ENCODE measurements around the gene CDT1.
A peak's percentile ranks its signal among the peaks of the same experiment; 100 is the strongest.

CDT1 gene

GRCh38 chr16:88803264-88803987 is at the start of gene CDT1:
Gene CDT1, plus strand, starts transcription at chr16:88803789. Its CDS starts 43 bp downstream, at chr16:88803832.
- Histone ChIP-seq H3K27me3 (ENCODE audit: control insufficient read depth in 1 of 2, insufficient read depth in 2 of 2, low read length in 2 of 2) (peaks cover 2 to 8% of the 10 kb centered on the region in 2 donors), H3K27ac (ENCODE audit: low read length) (no peak within 1 kb of the TSS), H3K4me3 (ENCODE audit: low read length in 2 of 2) (peak within 1 kb of the TSS; percentile 60 to 75), H3K9ac (ENCODE audit: low read length in 2 of 2) (peak within 1 kb of the TSS; percentile 45 to 51), H3K36me3 (ENCODE audit: control insufficient read depth in 2 of 2, insufficient read depth in 2 of 2, low read length in 2 of 2) (no peaks in the 10 kb centered on the region), H3K4me1 (ENCODE audit: control insufficient read depth, insufficient read depth, low read length) (peaks cover 8% of the 10 kb centered on the region), H3K9me3 (ENCODE audit: control insufficient read depth in 2 of 2, low read length in 2 of 2) (no peaks in the 10 kb centered on the region)

- Histone ChIP-seq H3K4me1 (ENCODE audit: control insufficient read depth, insufficient read depth, low read length) (peaks cover 61% of the 10 kb centered on the region), H3K4me3 (ENCODE audit: low read length in 2 of 2) (peak overlapping the region in 1 of 2 donors; percentile 8), H3K9me3 (ENCODE audit: control insufficient read depth in 2 of 2, low read length in 2 of 2) (no peaks in the 10 kb centered on the region), H3K36me3 (ENCODE audit: control insufficient read depth in 2 of 2, insufficient read depth in 2 of 2, low read length in 2 of 2) (peaks cover 3% of the 10 kb centered on the region in 2 donors), H3K27me3 (ENCODE audit: control insufficient read depth in 1 of 2, insufficient read depth in 2 of 2, low read length in 2 of 2) (no peaks in the 10 kb centered on the region), H3K9ac (ENCODE audit: low read length in 2 of 2) (peak overlapping the region; percentile 4 to 21), H3K27ac (ENCODE audit: low read length) (peak overlapping the region; percentile 58)
Observed at GRCh38 chr16:88754109-88754911, 49.3 kb upstream of the CDT1 start.

DNA sequence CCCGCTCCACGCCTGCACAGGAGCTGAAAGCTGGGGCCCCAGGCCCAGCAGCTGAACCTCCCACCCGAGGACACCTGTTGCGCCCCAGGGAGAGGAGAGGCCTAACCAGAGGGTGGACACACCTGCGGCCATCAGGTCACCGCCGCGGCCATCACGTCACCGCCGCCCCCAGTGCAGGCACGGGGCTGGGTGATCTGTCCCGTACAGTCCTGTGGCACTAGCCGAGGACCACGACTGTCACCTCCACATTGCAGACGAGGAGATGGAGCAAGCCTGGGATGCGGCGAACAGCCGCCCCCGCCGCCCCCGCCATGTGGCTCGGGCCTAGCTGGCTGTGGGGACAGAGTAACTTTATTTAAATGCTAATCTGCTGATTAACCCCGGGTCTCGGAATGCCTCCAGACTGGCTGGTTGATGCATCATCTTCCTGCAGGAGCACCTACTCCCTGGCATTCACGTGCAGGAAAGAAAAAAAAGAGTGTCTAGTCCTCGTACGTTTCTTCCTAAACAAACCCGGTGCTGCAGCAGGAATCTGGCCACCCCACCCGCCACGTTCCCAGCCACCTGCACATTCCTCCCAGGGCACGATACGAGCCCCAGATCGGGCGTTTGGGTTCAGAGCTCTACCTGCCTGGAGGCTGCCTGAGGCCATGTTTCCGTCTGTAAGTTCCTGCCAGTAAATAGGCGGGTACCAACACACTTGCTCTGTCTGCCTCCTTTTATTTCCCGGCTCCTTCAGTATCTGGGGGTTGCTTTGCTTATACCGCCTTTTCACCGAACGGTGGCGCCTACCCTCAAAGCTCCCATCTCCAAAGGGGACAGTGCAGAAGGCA is 48.5 kb upstream of the CDT1 start:
- peaks cover 69% of the 10 kb centered on the region for H3K4me1 ChIP-seq (ENCODE audit: control insufficient read depth, insufficient read depth, low read length)
- peak overlapping the region in 1 of 2 donors; percentile 4 for H3K9ac ChIP-seq (ENCODE audit: low read length in 2 of 2)
- H3K27ac ChIP-seq (ENCODE audit: low read length): peak overlapping the region; percentile 58

GRCh38 chr16:88755745-88756443 is 47.7 kb upstream of the CDT1 start:
- Histone ChIP-seq H3K27ac (ENCODE audit: low read length) (peak overlapping the region; percentile 58), H3K36me3 (ENCODE audit: control insufficient read depth in 2 of 2, insufficient read depth in 2 of 2, low read length in 2 of 2) (peaks cover 3% of the 10 kb centered on the region in 2 donors), H3K4me3 (ENCODE audit: low read length in 2 of 2) (no peak overlapping the region), H3K4me1 (ENCODE audit: control insufficient read depth, insufficient read depth, low read length) (peaks cover 69% of the 10 kb centered on the region), H3K27me3 (ENCODE audit: control insufficient read depth in 1 of 2, insufficient read depth in 2 of 2, low read length in 2 of 2) (no peaks in the 10 kb centered on the region), H3K9ac (ENCODE audit: low read length in 2 of 2) (no peak overlapping the region), H3K9me3 (ENCODE audit: control insufficient read depth in 2 of 2, low read length in 2 of 2) (no peaks in the 10 kb centered on the region)

More for the DNA sequence above, 48.5 kb upstream of the CDT1 start:
- Histone ChIP-seq H3K9me3 (ENCODE audit: control insufficient read depth in 2 of 2, low read length in 2 of 2) (no peaks in the 10 kb centered on the region), H3K36me3 (ENCODE audit: control insufficient read depth in 2 of 2, insufficient read depth in 2 of 2, low read length in 2 of 2) (peaks cover 3% of the 10 kb centered on the region in 2 donors), H3K27me3 (ENCODE audit: control insufficient read depth in 1 of 2, insufficient read depth in 2 of 2, low read length in 2 of 2) (no peaks in the 10 kb centered on the region), H3K4me3 (ENCODE audit: low read length in 2 of 2) (no peak overlapping the region)

DNA sequence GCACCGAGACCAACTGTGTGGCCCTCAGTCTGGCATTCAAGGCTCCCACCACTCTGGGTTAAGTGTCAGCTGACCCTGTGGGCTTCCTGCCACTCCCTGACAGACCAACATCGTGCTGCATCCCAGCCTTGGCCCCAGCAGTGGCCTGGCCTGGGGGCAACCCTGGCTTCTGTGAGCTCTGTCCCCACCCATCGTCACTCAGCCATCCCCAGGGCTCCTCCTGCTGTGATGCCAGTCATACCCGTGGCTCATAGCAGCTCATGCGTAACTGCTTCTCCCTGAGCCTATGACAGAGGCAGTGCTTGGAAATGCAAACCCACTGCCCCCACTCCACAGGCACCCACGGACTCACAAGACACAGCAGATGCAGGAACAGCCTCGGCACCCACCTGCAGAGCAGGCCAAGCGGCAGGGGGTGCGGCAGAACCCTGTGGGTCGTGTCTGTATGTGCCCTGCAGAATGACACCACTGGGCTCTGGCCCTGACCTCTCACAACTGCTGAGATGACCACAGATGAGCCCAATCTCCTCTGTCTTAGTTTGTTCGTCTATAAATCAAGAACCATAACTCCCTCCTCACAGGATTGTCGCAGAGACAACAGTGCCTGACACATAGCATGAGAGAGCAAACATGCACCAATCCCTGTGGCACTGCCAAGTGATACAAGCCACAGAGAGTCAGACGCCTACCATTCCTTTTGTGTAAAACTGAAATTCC is 45.2 kb upstream of the CDT1 start:
- peaks cover 0 to 1% of the 10 kb centered on the region in 2 donors for H3K36me3 ChIP-seq (ENCODE audit: control insufficient read depth in 2 of 2, insufficient read depth in 2 of 2, low read length in 2 of 2)
- H3K9me3 ChIP-seq (ENCODE audit: control insufficient read depth in 2 of 2, low read length in 2 of 2): no peaks in the 10 kb centered on the region
- peak overlapping the region; percentile 98 for H3K27ac ChIP-seq (ENCODE audit: low read length)
- H3K27me3 ChIP-seq (ENCODE audit: control insufficient read depth in 1 of 2, insufficient read depth in 2 of 2, low read length in 2 of 2): no peaks in the 10 kb centered on the region
- no peak overlapping the region for H3K9ac ChIP-seq (ENCODE audit: low read length in 2 of 2)
- peak overlapping the region in 1 of 2 donors; percentile 65 for H3K4me3 ChIP-seq (ENCODE audit: low read length in 2 of 2)
- H3K4me1 ChIP-seq (ENCODE audit: control insufficient read depth, insufficient read depth, low read length): peaks cover 81% of the 10 kb centered on the region

- H3K9me3 ChIP-seq (ENCODE audit: control insufficient read depth in 2 of 2, low read length in 2 of 2): no peaks in the 10 kb centered on the region
- H3K4me1 ChIP-seq (ENCODE audit: control insufficient read depth, insufficient read depth, low read length): peaks cover 80% of the 10 kb centered on the region
- H3K4me3 ChIP-seq (ENCODE audit: low read length in 2 of 2): peak overlapping the region; percentile 34 to 65
- peaks cover 0 to 3% of the 10 kb centered on the region in 2 donors for H3K36me3 ChIP-seq (ENCODE audit: control insufficient read depth in 2 of 2, insufficient read depth in 2 of 2, low read length in 2 of 2)
- H3K27ac ChIP-seq (ENCODE audit: low read length): peak overlapping the region; percentile 98
- peak overlapping the region; percentile 56 to 62 for H3K9ac ChIP-seq (ENCODE audit: low read length in 2 of 2)
- no peaks in the 10 kb centered on the region for H3K27me3 ChIP-seq (ENCODE audit: control insufficient read depth in 1 of 2, insufficient read depth in 2 of 2, low read length in 2 of 2)
Observed at GRCh38 chr16:88758944-88759244, 44.7 kb upstream of the CDT1 start.

DNA sequence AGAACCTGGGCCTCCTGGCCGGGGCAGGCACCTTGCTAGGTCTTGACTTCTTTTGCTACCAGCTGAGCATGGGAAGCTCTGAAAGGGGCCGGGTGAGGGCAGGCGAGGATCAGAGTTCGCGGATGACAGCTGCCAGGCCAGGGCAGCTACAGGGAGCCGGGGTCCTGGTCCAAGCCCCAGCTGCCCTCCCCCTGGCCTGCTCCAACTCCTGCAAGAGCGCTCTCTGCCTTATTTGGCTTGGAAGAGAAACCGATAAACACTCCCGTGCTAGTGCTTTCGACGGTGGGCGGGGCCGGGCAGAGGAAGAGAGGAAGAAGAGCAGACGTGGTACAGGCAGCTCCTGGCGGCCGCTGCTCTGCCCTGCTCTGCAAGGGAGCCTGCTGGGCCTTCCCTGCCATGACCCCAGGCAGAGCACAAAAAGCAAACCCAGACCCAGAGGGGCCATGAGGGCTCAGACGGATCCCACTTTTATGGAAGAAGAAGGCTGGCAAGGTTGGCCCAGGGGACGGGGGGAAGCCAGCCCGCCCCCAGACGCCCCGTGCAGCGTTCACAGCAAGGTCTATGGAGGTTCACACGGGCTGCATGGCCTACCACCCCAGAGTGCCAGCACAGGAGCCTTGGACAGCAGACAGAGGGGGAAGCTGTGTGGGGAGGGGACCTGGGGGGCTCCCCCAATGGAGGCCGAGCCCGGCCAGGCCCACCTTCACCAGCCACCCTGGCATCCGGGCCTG is 44.2 kb upstream of the CDT1 start:
- Histone ChIP-seq H3K4me3 (ENCODE audit: low read length in 2 of 2) (peak overlapping the region; percentile 46 to 65), H3K9me3 (ENCODE audit: control insufficient read depth in 2 of 2, low read length in 2 of 2) (no peaks in the 10 kb centered on the region), H3K27me3 (ENCODE audit: control insufficient read depth in 1 of 2, insufficient read depth in 2 of 2, low read length in 2 of 2) (no peaks in the 10 kb centered on the region), H3K9ac (ENCODE audit: low read length in 2 of 2) (peak overlapping the region; percentile 64 to 69), H3K4me1 (ENCODE audit: control insufficient read depth, insufficient read depth, low read length) (peaks cover 76% of the 10 kb centered on the region), H3K36me3 (ENCODE audit: control insufficient read depth in 2 of 2, insufficient read depth in 2 of 2, low read length in 2 of 2) (peaks cover 0 to 3% of the 10 kb centered on the region in 2 donors), H3K27ac (ENCODE audit: low read length) (peak overlapping the region; percentile 98)

DNA sequence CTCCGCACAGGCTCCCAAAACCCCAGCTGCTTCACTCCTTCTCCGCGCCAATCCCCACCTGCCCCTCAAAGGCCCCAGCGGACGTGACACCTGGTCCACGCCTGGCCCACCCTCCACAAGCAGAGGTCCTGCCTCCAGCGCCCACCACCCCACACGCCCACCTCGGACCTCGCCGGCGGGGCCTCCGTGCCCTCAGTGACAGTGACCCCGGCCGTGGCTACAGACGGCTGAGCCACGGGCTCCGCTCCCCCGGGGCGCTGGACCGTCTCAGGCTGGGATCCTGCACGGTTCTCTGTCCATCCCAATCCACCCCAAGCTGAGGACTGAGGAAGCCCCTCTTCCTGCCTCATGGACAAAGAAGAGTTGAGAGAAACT is 43.6 kb upstream of the CDT1 start:
- no peaks in the 10 kb centered on the region for H3K9me3 ChIP-seq (ENCODE audit: control insufficient read depth in 2 of 2, low read length in 2 of 2)
- H3K27ac ChIP-seq (ENCODE audit: low read length): peak overlapping the region; percentile 98
- H3K9ac ChIP-seq (ENCODE audit: low read length in 2 of 2): peak overlapping the region; percentile 64 to 69
- no peaks in the 10 kb centered on the region for H3K27me3 ChIP-seq (ENCODE audit: control insufficient read depth in 1 of 2, insufficient read depth in 2 of 2, low read length in 2 of 2)
- peaks cover 74% of the 10 kb centered on the region for H3K4me1 ChIP-seq (ENCODE audit: control insufficient read depth, insufficient read depth, low read length)
- H3K4me3 ChIP-seq (ENCODE audit: low read length in 2 of 2): peak overlapping the region; percentile 46 to 65
- H3K36me3 ChIP-seq (ENCODE audit: control insufficient read depth in 2 of 2, insufficient read depth in 2 of 2, low read length in 2 of 2): peaks cover 0 to 3% of the 10 kb centered on the region in 2 donors

DNA sequence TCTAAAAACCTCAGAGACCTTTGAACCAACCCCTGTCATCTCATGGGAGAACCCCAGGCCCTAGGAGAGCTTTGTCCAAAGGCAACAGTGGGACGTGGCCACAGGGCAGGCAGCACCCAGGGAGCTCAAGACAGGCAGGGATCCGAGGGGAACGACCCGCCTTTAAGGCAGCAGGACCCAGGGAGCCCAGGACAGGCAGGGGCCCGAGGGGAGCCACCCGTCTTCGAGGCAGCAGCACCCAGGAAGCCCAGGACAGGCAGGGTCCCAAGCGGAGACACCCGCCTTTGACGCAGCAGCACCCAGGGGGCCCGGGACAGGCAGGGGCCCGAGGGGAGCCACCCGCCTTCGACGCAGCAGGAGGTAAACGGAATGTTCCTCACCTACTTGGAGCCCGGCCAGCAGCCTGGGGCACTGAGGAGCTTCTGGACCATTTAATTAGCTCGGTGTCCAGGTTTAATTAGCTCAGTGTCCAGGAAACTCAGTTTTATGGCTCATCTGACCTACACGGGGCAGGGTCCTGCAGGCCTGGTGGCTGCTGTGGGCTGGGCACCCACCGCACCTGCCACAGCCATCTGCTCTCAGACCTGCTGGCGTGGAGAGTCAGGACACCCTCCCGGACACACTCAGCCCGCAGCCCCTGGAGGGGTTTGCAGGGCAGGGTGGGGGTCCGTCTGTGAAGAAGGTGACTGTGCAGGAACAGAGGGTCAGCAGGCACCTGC is 43.0 kb upstream of the CDT1 start:
- H3K27me3 ChIP-seq (ENCODE audit: control insufficient read depth in 1 of 2, insufficient read depth in 2 of 2, low read length in 2 of 2): no peaks in the 10 kb centered on the region
- peak overlapping the region; percentile 64 to 69 for H3K9ac ChIP-seq (ENCODE audit: low read length in 2 of 2)
- H3K36me3 ChIP-seq (ENCODE audit: control insufficient read depth in 2 of 2, insufficient read depth in 2 of 2, low read length in 2 of 2): peaks cover 0 to 3% of the 10 kb centered on the region in 2 donors
- peak overlapping the region; percentile 98 for H3K27ac ChIP-seq (ENCODE audit: low read length)
- peak overlapping the region in 1 of 2 donors; percentile 65 for H3K4me3 ChIP-seq (ENCODE audit: low read length in 2 of 2)
- peaks cover 74% of the 10 kb centered on the region for H3K4me1 ChIP-seq (ENCODE audit: control insufficient read depth, insufficient read depth, low read length)
- H3K9me3 ChIP-seq (ENCODE audit: control insufficient read depth in 2 of 2, low read length in 2 of 2): no peaks in the 10 kb centered on the region

Measured in stomach smooth muscle (tissue), 2 donors.